ENCODE measurements around the gene WSB1. TPM values are rescaled to one million over a fixed set of nuclear protein-coding genes. Genes with fewer than 3 reads are reported as not detected.

Gene WSB1
- total and polyA plus RNA-seq, 8 donors: 41.3 to 84.3 (median 53.6) TPM

GRCh38 chr17:27257031-27257357 lies 36.9 kb upstream of the WSB1 start:
- Histone ChIP-seq H3K36me3 (no peaks in the 10 kb centered on the region), H3K9me3 (no peaks in the 10 kb centered on the region), H3K27ac (peak overlapping the region in 2 of 4 donors; percentile 19 to 42), H3K4me3 (no peak overlapping the region), H3K27me3 (no peaks in the 10 kb centered on the region), H3K4me1 (no peaks in the 10 kb centered on the region)
- DNase-seq (no peak), FAIRE-seq (no peak), ATAC-seq (no peak)
- intact Hi-C loops (cut with DNase I): no loop called here
- no peak for TF ChIP-seq CTCF (IDR thresholded peaks at IDR 0.05)
- WGBS, 2 donors: 79 to 82% methylated on average over 4 of the region's 4 CpGs

- 83 to 90% methylated on average over 4 of the region's 4 CpGs for WGBS, 2 donors
- intact Hi-C loops (cut with DNase I): no loop called here
Observed at GRCh38 chr17:27259356-27259755, 34.6 kb upstream of the WSB1 start.

DNA sequence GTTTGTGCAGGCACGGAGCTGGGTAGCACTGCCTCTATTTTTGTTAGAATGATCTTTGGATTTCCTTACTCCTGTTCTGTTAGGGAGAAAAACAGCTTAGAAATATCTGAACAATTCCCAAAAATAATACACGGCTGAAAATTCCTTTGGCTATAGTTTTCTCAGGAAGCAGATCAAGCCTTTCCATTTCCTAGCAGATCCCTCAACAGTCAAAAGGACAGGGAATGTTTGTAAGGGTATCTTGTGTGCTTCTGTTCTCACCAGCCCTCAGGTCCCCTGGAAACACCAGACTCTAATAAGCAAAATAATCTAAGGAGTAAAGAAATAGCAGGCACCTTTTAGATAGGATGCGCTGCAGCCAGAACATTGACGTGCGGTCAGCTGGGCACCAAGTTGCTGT lies 30.5 kb upstream of the WSB1 start:
- DNase-seq (no peak), ATAC-seq (no peak), FAIRE-seq (no peak)
- WGBS, 2 donors: 82 to 88% methylated on average over 5 of the region's 5 CpGs
- H3K4me3 ChIP-seq: no peak overlapping the region
- intact Hi-C loops (cut with DNase I): no loop called here
- no peak overlapping the region for H3K27ac ChIP-seq
- no peaks in the 10 kb centered on the region for H3K9me3 ChIP-seq
- H3K4me1 ChIP-seq: peaks cover 3 to 8% (median 4%) of the 10 kb centered on the region in 3 donors
- H3K36me3 ChIP-seq: no peaks in the 10 kb centered on the region
- no peaks in the 10 kb centered on the region for H3K27me3 ChIP-seq
- TF ChIP-seq CTCF (IDR thresholded peaks at IDR 0.05): no peak

More at GRCh38 chr17:27259356-27259755, 34.6 kb upstream of the WSB1 start:
- Histone ChIP-seq H3K4me1 (peaks cover 0 to 3% (median 0%) of the 10 kb centered on the region in 3 donors), H3K9me3 (no peaks in the 10 kb centered on the region), H3K27me3 (no peaks in the 10 kb centered on the region), H3K4me3 (no peak overlapping the region), H3K27ac (no peak overlapping the region), H3K36me3 (no peaks in the 10 kb centered on the region)
- no peak for TF ChIP-seq CTCF (IDR thresholded peaks at IDR 0.05)
- DNase-seq: no peak
- ATAC-seq: no peak
- no peak for FAIRE-seq

GRCh38 chr17:27264068-27264812 lies 29.7 kb upstream of the WSB1 start:
- H3K27me3 ChIP-seq: no peaks in the 10 kb centered on the region
- H3K36me3 ChIP-seq: no peaks in the 10 kb centered on the region
- no peak overlapping the region for H3K27ac ChIP-seq
- H3K9me3 ChIP-seq: no peaks in the 10 kb centered on the region
- intact Hi-C loops (cut with DNase I): no loop called here
- FAIRE-seq (no peak), DNase-seq (no peak), ATAC-seq (peak in 2 of 4 donors; percentile 18 to 48)
- WGBS, 2 donors: 92 to 95% methylated on average over 11 of the region's 11 CpGs
- TF ChIP-seq CTCF (IDR thresholded peaks at IDR 0.05): no peak
- no peak overlapping the region for H3K4me3 ChIP-seq
- H3K4me1 ChIP-seq: peaks cover 3 to 8% (median 4%) of the 10 kb centered on the region in 3 donors

DNA sequence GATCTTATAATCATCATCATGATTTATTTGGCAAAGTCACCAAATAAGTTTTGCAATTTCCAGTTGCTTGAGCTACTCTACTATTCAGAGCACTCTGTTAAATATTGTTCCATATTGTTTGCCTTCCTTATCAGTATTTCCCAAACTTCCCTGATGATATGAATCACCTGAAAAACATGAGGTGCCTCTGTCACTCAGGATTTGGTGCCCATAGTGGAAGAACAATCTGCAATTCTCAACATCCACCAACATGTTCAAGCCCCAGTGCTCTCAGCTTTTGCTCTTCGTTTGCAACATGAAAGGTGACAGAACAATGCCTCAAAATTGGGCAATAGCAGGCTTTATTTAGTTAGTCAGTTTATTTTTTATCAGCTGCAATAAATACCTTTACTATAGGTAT lies 28.6 kb upstream of the WSB1 start:
- no peaks in the 10 kb centered on the region for H3K27me3 ChIP-seq
- H3K36me3 ChIP-seq: no peaks in the 10 kb centered on the region
- TF ChIP-seq CTCF (IDR thresholded peaks at IDR 0.05): no peak
- ATAC-seq (peak; percentile 43 to 82 (median 75)), DNase-seq (no peak), FAIRE-seq (no peak)
- H3K4me1 ChIP-seq: peaks cover 3 to 8% (median 4%) of the 10 kb centered on the region in 3 donors
- H3K9me3 ChIP-seq: no peaks in the 10 kb centered on the region
- H3K27ac ChIP-seq: peak overlapping the region in 1 of 4 donors; percentile 27
- intact Hi-C loops (cut with DNase I): no loop called here
- H3K4me3 ChIP-seq: no peak overlapping the region
- WGBS, 2 donors: 45 to 49% methylated on average over 1 of the region's 1 CpG
